Stimulated activated CD4-positive, alpha-beta T cell treated with anti-CD3 and anti-CD28 coated beads, Interleukin-1b, Interleukin-23, amount 100 ng/mL, for 4 hours (primary cell): ENCODE data around the gene NPTXR.

ENCODE experiments used
- DNase-seq, 2 donors: peaks; one replicate each; pipeline ENCODE4 v3.0.0-alpha.2; 2020; ENCODE audit warnings: low read depth in 2 of 2

Gene NPTXR

GRCh38 chr22:38773363-38773946 lies 70.4 kb downstream of the NPTXR start:
- DNase-seq = no peak

GRCh38 chr22:38772623-38772873 lies 71.3 kb downstream of the NPTXR start:
- DNase-seq = no peak

- DNase-seq = no peak
Observed at GRCh38 chr22:38770257-38770949, 73.4 kb downstream of the NPTXR start.
